ENCODE measurements around the gene ZNF740. TPM values are rescaled to one million over a fixed set of nuclear protein-coding genes. Genes with fewer than 3 reads are reported as not detected.

Gene ZNF740, protein sequence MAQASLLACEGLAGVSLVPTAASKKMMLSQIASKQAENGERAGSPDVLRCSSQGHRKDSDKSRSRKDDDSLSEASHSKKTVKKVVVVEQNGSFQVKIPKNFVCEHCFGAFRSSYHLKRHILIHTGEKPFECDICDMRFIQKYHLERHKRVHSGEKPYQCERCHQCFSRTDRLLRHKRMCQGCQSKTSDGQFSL
- total RNA-seq, result 10 to 100 TPM; 27.5 to 32.3 TPM

DNA sequence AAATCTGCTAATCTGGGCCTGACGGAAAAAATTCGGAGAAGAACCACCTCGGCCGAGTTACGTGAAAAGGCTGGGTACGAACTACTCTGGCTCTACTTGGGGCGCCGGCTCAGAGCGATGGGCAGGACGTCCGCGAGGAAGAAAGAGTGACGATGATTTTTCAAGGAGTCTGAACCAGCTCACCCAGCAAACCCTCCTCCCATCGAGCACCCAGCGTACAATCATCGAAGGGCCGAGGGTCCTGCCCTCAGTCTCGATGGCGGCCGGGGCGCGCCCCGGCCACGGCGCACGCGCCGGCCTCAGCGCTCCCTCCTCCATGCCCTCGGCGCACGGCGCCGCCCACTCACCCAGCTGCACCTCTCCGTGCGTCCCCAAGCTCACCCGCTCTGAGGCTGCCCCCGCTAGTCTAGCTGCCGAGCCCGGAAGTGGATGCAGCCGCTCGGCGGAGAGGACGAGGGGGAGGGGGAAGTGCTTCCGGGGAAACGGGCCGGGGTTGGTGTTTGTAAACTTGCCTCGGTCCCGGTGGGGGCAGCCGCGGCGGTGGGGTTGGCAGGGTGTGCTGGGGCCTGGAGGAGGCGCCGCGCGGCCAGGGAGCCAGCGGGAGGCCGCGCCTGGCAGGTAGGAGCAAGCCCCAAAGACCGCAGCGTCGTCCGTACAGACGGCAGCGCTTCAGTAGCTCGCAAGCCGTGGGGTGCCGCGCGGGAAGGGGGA lies at the start of gene ZNF740, which contains the start of gene CSAD:
Gene ZNF740 (plus strand): TSS at position 503 of the 711 bp plus-strand sequence. CDS start 1,262 bp downstream, outside the sequence.
Gene CSAD (minus strand): TSS at position 706 of the 711 bp plus-strand sequence. CDS start 7,455 bp downstream, outside the sequence.
- peak within 1 kb of the TSS; percentile 71 to 87 for H3K9ac ChIP-seq (ENCODE audit: low read depth in 2 of 2, low read length in 2 of 2)
- H3K4me3 ChIP-seq, result peak within 1 kb of the TSS; percentile 81
- DNase-seq, result peak; percentile 98
- TF ChIP-seq, protein P1, sequence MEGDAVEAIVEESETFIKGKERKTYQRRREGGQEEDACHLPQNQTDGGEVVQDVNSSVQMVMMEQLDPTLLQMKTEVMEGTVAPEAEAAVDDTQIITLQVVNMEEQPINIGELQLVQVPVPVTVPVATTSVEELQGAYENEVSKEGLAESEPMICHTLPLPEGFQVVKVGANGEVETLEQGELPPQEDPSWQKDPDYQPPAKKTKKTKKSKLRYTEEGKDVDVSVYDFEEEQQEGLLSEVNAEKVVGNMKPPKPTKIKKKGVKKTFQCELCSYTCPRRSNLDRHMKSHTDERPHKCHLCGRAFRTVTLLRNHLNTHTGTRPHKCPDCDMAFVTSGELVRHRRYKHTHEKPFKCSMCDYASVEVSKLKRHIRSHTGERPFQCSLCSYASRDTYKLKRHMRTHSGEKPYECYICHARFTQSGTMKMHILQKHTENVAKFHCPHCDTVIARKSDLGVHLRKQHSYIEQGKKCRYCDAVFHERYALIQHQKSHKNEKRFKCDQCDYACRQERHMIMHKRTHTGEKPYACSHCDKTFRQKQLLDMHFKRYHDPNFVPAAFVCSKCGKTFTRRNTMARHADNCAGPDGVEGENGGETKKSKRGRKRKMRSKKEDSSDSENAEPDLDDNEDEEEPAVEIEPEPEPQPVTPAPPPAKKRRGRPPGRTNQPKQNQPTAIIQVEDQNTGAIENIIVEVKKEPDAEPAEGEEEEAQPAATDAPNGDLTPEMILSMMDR (IDR thresholded peaks at IDR 0.05), result no peak
- no peaks in the 10 kb centered on the region for H3K36me3 ChIP-seq
- H3K4me1 ChIP-seq, result peaks cover 19% of the 10 kb centered on the region
- no peaks in the 10 kb centered on the region for H3K9me3 ChIP-seq
- H3K27me3 ChIP-seq, result no peaks in the 10 kb centered on the region
- intact Hi-C loops (cut with DNase I), result no loop called here
- H3K27ac ChIP-seq, result peak within 1 kb of the TSS; percentile 94

DNA sequence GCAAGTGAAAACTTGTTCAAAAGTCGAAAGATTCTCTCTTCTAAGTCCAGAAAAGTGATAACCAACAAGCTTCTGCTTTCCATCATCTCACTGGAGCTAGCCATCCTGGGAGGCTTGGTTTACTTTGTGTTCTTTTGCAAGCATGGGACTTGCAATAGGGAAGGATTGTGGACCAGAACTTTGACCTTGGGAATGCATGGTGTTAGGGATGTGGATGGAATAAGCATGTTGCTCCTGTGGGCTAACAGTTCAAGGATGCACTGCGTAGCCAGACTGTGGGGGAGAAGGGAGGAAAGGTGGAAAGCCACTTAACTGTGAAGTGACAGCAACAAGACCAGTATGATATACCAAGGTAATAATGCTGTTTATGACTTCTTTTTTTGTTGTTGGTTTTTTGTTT lies 48.7 kb upstream of the ZNF740 start:
- no peaks in the 10 kb centered on the region for H3K27me3 ChIP-seq
- H3K9ac ChIP-seq (ENCODE audit: low read depth in 2 of 2, low read length in 2 of 2), result no peak overlapping the region
- no peak overlapping the region for H3K27ac ChIP-seq
- no peak overlapping the region for H3K4me3 ChIP-seq
- no peaks in the 10 kb centered on the region for H3K4me1 ChIP-seq
- no peak for DNase-seq
- H3K36me3 ChIP-seq, result no peaks in the 10 kb centered on the region
- TF ChIP-seq, protein P1 (IDR thresholded peaks at IDR 0.05), result no peak
- intact Hi-C loops (cut with DNase I), result no loop called here
- H3K9me3 ChIP-seq, result no peaks in the 10 kb centered on the region

DNA sequence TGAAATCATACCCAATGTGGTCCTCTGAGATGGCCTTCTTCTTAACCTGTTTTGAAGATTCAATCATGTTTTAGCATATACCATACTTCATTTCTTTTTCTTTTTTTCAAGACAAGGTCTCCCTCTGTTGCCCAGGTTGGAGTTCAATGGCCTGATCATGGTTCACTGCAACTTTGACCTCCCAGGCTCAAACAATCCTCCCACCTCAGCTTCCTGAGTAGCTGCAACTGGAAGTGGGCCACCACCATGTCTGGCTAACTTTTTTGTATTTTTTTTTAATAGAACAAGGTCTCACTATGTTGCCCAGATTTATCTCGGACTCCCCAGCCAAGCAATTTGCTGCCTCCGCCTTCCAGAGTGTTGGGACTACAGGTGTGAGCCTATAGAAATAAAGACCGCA lies 46.8 kb upstream of the ZNF740 start:
- Histone ChIP-seq H3K27ac (no peak overlapping the region), H3K4me3 (no peak overlapping the region), H3K36me3 (no peaks in the 10 kb centered on the region), H3K27me3 (no peaks in the 10 kb centered on the region), H3K9ac (ENCODE audit: low read depth in 2 of 2, low read length in 2 of 2) (no peak overlapping the region), H3K9me3 (no peaks in the 10 kb centered on the region), H3K4me1 (no peaks in the 10 kb centered on the region)
- no peak for DNase-seq
- TF ChIP-seq, protein P1 (IDR thresholded peaks at IDR 0.05), result no peak
- intact Hi-C loops (cut with DNase I), result no loop called here

DNA sequence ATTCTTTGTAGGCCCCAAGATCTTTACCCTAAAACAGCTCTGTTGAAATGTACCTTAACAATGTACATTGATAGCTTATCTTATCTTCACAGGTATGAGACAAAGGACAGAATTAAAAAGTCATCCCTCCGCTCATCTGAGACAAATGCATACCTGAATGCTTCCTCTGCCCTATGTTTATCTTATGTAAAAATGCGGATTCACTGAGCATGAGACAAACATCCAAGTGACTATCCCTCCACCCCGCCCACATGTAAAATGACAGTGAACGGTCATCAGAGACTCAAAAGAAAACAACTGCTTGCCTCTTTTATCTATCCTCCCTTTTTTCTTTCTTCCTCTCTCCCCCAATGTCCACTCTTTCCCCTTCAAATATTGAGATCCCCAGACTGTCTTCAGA lies 37.2 kb upstream of the ZNF740 start:
- H3K9me3 ChIP-seq, result no peaks in the 10 kb centered on the region
- H3K4me3 ChIP-seq, result no peak overlapping the region
- intact Hi-C loops (cut with DNase I), result no loop called here
- TF ChIP-seq, protein P1 (IDR thresholded peaks at IDR 0.05), result no peak
- no peaks in the 10 kb centered on the region for H3K4me1 ChIP-seq
- H3K9ac ChIP-seq (ENCODE audit: low read depth in 2 of 2, low read length in 2 of 2), result no peak overlapping the region
- no peaks in the 10 kb centered on the region for H3K36me3 ChIP-seq
- no peak for DNase-seq
- H3K27ac ChIP-seq, result no peak overlapping the region
- H3K27me3 ChIP-seq, result no peaks in the 10 kb centered on the region

DNA sequence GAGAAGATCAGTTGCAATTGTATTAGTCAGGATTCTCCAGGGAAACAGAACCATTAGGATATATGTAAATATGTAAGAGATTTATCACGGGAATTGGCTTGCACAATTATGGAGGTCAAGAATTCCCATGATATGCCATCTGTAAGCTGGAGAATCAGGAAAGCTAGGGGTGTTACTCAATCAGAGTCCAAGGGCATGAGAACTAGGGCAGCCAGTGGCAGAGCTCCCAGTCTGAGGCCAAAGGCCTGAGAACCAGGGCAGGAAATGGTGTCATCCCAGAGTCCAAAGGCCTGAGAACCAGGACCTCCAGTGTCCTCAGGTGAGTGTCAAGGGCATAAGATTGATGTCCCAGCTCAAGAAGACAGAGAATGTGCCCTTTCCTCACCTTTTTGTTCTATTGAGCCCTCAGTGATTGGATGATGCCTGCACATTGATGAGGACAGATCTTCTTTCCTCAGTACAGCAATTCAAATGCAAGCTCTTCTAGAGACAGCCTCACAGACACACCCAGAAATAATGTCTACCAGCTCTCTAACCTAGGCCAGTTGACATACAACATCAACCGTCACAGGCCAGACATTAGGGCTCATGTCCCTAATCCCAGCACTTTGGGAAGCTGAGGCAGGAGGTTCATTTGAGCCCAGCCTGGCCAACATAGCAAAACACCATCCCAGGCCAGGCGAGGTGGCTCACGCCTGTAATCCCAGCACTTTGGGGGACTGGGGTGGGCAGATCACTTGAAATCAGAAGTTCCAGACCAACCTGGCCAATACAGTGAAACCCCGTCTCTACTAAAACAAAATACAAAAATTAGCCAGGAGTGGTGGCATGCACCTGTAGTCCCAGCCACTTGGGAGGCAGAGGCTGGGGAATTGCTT lies 34.9 kb upstream of the ZNF740 start:
- TF ChIP-seq, protein P1 (IDR thresholded peaks at IDR 0.05), result no peak
- Histone ChIP-seq H3K36me3 (no peaks in the 10 kb centered on the region), H3K4me3 (no peak overlapping the region), H3K4me1 (no peaks in the 10 kb centered on the region), H3K27me3 (no peaks in the 10 kb centered on the region), H3K9ac (ENCODE audit: low read depth in 2 of 2, low read length in 2 of 2) (no peak overlapping the region), H3K27ac (no peak overlapping the region), H3K9me3 (no peaks in the 10 kb centered on the region)
- intact Hi-C loops (cut with DNase I), result no loop called here
- no peak for DNase-seq

Measured in colonic mucosa (tissue), 4 donors.